Peyer's patch (tissue), 4 donors: Measurements from ENCODE around the gene SPHK1.

Source experiments
- POLR2A ChIP-seq, 2 donors: fragments of 450-650 bp; IDR thresholded peaks; one replicate each; pipeline ENCODE4 v1.5.1; 2017; ENCODE audit warnings: antibody characterized with exemption in 2 of 2, mild to moderate bottlenecking in 2 of 2, moderate library complexity in 2 of 2
- TF ChIP-seq, protein P1 (sequence below), 6 experiments: fragments of 450-650 bp in 4 of 6; fragments of 200-600 bp in 2 of 6; sonication (generic) in 1 of 6; IDR thresholded peaks; one replicate each; pipeline ENCODE4 v1.5.1; 2017 to 2019; ENCODE audit warnings: antibody characterized with exemption in 6 of 6, mild to moderate bottlenecking in 3 of 6, moderate library complexity in 1 of 6

DNA sequence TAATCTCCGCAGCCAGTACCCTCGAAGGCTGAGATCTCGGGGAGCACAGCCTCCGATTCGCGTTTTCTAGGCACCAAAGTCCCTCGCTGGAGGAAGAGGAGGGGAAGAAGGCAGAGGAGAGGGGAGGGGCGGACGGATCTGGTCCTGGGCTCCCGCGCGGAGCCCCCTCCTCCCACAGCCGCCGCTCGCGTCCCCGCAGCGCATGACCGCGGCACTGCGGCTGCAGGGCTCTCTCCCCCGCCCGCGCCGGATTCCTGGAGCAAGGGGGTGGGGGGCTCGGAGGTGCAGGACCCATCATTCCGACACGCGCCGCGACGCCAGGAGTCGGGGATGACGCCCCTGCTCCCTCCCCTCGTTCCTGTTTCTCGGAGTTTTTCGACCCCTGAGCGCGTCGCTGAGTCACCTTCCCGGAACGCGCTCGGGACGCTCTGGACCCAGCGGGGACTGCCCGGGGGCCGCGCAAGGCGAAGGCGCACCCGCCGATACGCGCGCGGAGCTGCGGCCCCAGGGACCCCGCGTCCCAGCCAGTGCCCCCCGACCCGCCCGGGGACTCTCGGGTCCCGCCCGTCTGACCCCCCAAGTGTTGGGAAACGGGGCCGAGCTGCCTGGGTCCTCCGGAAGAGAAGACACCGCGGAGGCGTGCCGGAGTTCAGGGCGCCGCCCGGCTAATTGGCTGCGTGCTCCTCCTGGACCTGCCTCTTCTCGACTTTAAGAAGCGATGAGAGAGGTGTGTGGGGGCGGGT lies 1.4 kb upstream of the SPHK1 start:
- no peak for TF ChIP-seq POLR2A (IDR thresholded peaks at IDR 0.05)
- TF ChIP-seq, protein P1, sequence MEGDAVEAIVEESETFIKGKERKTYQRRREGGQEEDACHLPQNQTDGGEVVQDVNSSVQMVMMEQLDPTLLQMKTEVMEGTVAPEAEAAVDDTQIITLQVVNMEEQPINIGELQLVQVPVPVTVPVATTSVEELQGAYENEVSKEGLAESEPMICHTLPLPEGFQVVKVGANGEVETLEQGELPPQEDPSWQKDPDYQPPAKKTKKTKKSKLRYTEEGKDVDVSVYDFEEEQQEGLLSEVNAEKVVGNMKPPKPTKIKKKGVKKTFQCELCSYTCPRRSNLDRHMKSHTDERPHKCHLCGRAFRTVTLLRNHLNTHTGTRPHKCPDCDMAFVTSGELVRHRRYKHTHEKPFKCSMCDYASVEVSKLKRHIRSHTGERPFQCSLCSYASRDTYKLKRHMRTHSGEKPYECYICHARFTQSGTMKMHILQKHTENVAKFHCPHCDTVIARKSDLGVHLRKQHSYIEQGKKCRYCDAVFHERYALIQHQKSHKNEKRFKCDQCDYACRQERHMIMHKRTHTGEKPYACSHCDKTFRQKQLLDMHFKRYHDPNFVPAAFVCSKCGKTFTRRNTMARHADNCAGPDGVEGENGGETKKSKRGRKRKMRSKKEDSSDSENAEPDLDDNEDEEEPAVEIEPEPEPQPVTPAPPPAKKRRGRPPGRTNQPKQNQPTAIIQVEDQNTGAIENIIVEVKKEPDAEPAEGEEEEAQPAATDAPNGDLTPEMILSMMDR (IDR thresholded peaks at IDR 0.05), result no peak
